HCT116 (cell line): Measurements from ENCODE around the gene CDHR5. TPM values are rescaled to one million over a fixed set of nuclear protein-coding genes. Genes with fewer than 3 reads are reported as not detected.

Experiments used
- ATAC-seq: fragments of 200-7000 bp; cut with Tn5 transposase; 2 replicates; pipeline ENCODE4 v1.9.1; 2020; ENCODE audit warnings: mild to moderate bottlenecking, moderate library complexity
- BruUV-seq: library from RNA; stranded (reverse); fragments of 400-500 nt; replicated peaks from 2 replicates; lab custom pipeline; 2021; lab: Mats Ljungman, UMichigan
- CTCF ChIA-PET: fragments of 300-600 bp; sonication (Branson Sonifier 250); formaldehyde crosslinking; loops from one replicate; lab custom pipeline; 2021; ENCODE audit warnings: antibody characterized with exemption; lab: Charles Lee
- POLR2A ChIA-PET: fragments of 300-600, 350-600 bp; sonication (Branson Sonifier 250); formaldehyde crosslinking; loops from one replicate; lab custom pipeline; 2021; ENCODE audit warnings: antibody characterized with exemption; lab: Charles Lee
- RAD21 ChIA-PET, 2 experiments: fragments of 300-600 bp; sonication (Branson Sonifier 250); formaldehyde crosslinking; loops; one replicate each; lab custom pipeline; 2023; ENCODE audit warnings: low total read pairs in 2 of 2; ENCODE audit not compliant: uncharacterized antibody in 2 of 2, unreplicated experiment in 2 of 2, low non-redundant PET in 1 of 2; lab: Charles Lee
- DNase-seq: peaks from one replicate; pipeline ENCODE4 v3.0.0-alpha.2; 2010; ENCODE audit warnings: low read depth, low spot score
- H2AFZ ChIP-seq: fragments of 200-600 bp; shearing (Covaris generic), sonication (generic); 2 replicates; pipeline ENCODE4 v1.6.1; 2017; ENCODE audit warnings: low read depth, mixed run types, mixed read lengths, antibody characterized with exemption, low read length; ENCODE audit not compliant: poor library complexity, severe bottlenecking
- H3K27ac ChIP-seq: 2 replicates; pipeline ENCODE4 v1.5.1; 2012; ENCODE audit warnings: low read depth, low read length
- H3K27me3 ChIP-seq: fragments of 200-600 bp; sonication (generic); 2 replicates; pipeline ENCODE4 v1.6.1; 2016; ENCODE audit warnings: mixed run types, low read length, mixed read lengths; ENCODE audit not compliant: insufficient read depth
- H3K36me3 ChIP-seq, 2 experiments: fragments of 200-500 bp in 1 of 2; fragments of 200-600 bp in 1 of 2; sonication (Bioruptor generic) in 1 of 2; sonication (generic) in 1 of 2; 2 replicates each; pipeline versions ENCODE4 v1.5.1 to v1.6.1; 2014 to 2016; ENCODE audit warnings: low read length in 2 of 2, inconsistent platforms in 1 of 2, mixed read lengths in 1 of 2, mixed run types in 1 of 2; ENCODE audit not compliant: insufficient read depth in 2 of 2, control insufficient read depth in 1 of 2
- H3K4me1 ChIP-seq, 2 experiments: fragments of 200-600 bp in 1 of 2; sonication (generic) in 1 of 2; 2 replicates each; pipeline versions ENCODE4 v1.5.1 to v1.6.1; 2012 to 2017; ENCODE audit warnings: low read length in 2 of 2, inconsistent platforms in 1 of 2, mild to moderate bottlenecking in 1 of 2, mixed read lengths in 1 of 2, mixed run types in 1 of 2, moderate library complexity in 1 of 2; ENCODE audit not compliant: insufficient read depth in 2 of 2, control insufficient read depth in 1 of 2
- H3K4me2 ChIP-seq: fragments of 200-600 bp; sonication (generic); 2 replicates; pipeline ENCODE4 v1.6.1; 2017; ENCODE audit warnings: mixed run types, low read length, mixed read lengths
- H3K4me3 ChIP-seq, 2 experiments: fragments of 200-600 bp in 1 of 2; sonication (generic) in 1 of 2; replicated peaks in 1 of 2; 2 replicates each; pipeline ENCODE4 v1.5.1; 2011 to 2016; ENCODE audit warnings: low read length in 2 of 2, control low read depth in 1 of 2, low read depth in 1 of 2, mild to moderate bottlenecking in 1 of 2, mixed read lengths in 1 of 2, mixed run types in 1 of 2
- H3K79me2 ChIP-seq: fragments of 200-600 bp; sonication (generic); 2 replicates; pipeline ENCODE4 v1.6.1; 2017; ENCODE audit warnings: mild to moderate bottlenecking, mixed run types, low read length, moderate library complexity, mixed read lengths; ENCODE audit not compliant: insufficient read depth
- H3K9ac ChIP-seq: fragments of 200-600 bp; sonication (generic); 2 replicates; pipeline ENCODE4 v1.6.1; 2016; ENCODE audit warnings: low read length, mixed read lengths
- H3K9me2 ChIP-seq: fragments of 200-600 bp; sonication (generic), shearing (Covaris generic); 2 replicates; pipeline ENCODE4 v1.6.1; 2017; ENCODE audit warnings: mixed run types, mild to moderate bottlenecking, moderate library complexity; ENCODE audit not compliant: insufficient read depth
- H3K9me3 ChIP-seq, 2 experiments: fragments of 200-500 bp in 1 of 2; fragments of 200-600 bp in 1 of 2; sonication (Bioruptor generic) in 1 of 2; sonication (generic) in 1 of 2; 2 replicates each; pipeline ENCODE4 v1.6.1; 2014 to 2017; ENCODE audit warnings: low read length in 2 of 2, mixed read lengths in 2 of 2, inconsistent platforms in 1 of 2, low read depth in 1 of 2, mild to moderate bottlenecking in 1 of 2, mixed run types in 1 of 2, moderate library complexity in 1 of 2; ENCODE audit not compliant: control insufficient read depth in 1 of 2, insufficient read depth in 1 of 2
- H4K20me1 ChIP-seq: fragments of 200-600 bp; sonication (generic), shearing (Covaris generic); 2 replicates; pipeline ENCODE4 v1.6.1; 2017; ENCODE audit warnings: mixed run types, mild to moderate bottlenecking, moderate library complexity; ENCODE audit not compliant: insufficient read depth
- ATF3 ChIP-seq: IDR thresholded peaks from 2 replicates; pipeline ENCODE4 v1.6.1; 2012
- CBX3 ChIP-seq: IDR thresholded peaks from 2 replicates; pipeline ENCODE4 v1.6.1; 2012; ENCODE audit warnings: low read depth
- CTCF ChIP-seq, 3 experiments: fragments of 200-600 bp in 1 of 3; sonication (generic) in 1 of 3; IDR thresholded peaks in 2 of 3; conservative IDR thresholded peaks in 1 of 3; 2 replicates each; pipeline ENCODE4 v1.5.1; 2012 to 2017; ENCODE audit warnings: low read depth in 2 of 3, low read length in 2 of 3, antibody characterized with exemption in 1 of 3, borderline replicate concordance in 1 of 3, control low read depth in 1 of 3, mild to moderate bottlenecking in 1 of 3, mixed read lengths in 1 of 3, mixed run types in 1 of 3, moderate library complexity in 1 of 3; ENCODE audit not compliant: insufficient read depth in 1 of 3
- EGR1 ChIP-seq: IDR thresholded peaks from 2 replicates; pipeline ENCODE4 v1.6.1; 2012; ENCODE audit warnings: low read depth
- ELF1 ChIP-seq: IDR thresholded peaks from 2 replicates; pipeline ENCODE4 v1.6.1; 2012; ENCODE audit warnings: low read depth, borderline replicate concordance
- EZH2 ChIP-seq: fragments of 200-600 bp; sonication (generic); IDR thresholded peaks from 2 replicates; pipeline ENCODE4 v1.6.1; 2017; ENCODE audit warnings: antibody characterized with exemption, mixed run types
- FOSL1 ChIP-seq: IDR thresholded peaks from 2 replicates; pipeline ENCODE4 v1.6.1; 2012; ENCODE audit warnings: low read depth
- JUND ChIP-seq: IDR thresholded peaks from 2 replicates; pipeline ENCODE4 v1.6.1; 2012
- POLR2AphosphoS5 ChIP-seq: IDR thresholded peaks from 2 replicates; pipeline ENCODE4 v1.6.1; 2011; ENCODE audit warnings: mild to moderate bottlenecking, low read depth, low read length, moderate library complexity
- RAD21 ChIP-seq: IDR thresholded peaks from 2 replicates; pipeline ENCODE4 v1.6.1; 2012; ENCODE audit warnings: low read depth, mild to moderate bottlenecking
- REST ChIP-seq: IDR thresholded peaks from 2 replicates; pipeline ENCODE4 v1.6.1; 2012; ENCODE audit warnings: low read depth
- SIN3A ChIP-seq: IDR thresholded peaks from 2 replicates; pipeline ENCODE4 v1.6.1; 2012; ENCODE audit warnings: low read depth
- SRF ChIP-seq: IDR thresholded peaks from 2 replicates; pipeline ENCODE4 v1.6.1; 2012; ENCODE audit warnings: low read depth
- TCF7L2 ChIP-seq: IDR thresholded peaks from 2 replicates; pipeline ENCODE4 v1.7.0; 2011; ENCODE audit warnings: borderline replicate concordance, inconsistent platforms; ENCODE audit not compliant: insufficient read depth, insufficient read length; ENCODE audit errors: extremely low read depth
- ZNF274 ChIP-seq: fragments of 200-500 bp; sonication (Bioruptor generic); IDR thresholded peaks from 2 replicates; pipeline ENCODE4 v1.6.1; 2014; ENCODE audit warnings: mild to moderate bottlenecking, low read depth, low read length, inconsistent platforms
- intact Hi-C: fragments of 100-400 bp; cut with micrococcal nuclease; formaldehyde crosslinking; loops from 2 replicates; pipeline ENCODE4 v1.10.0; 2022
- total RNA-seq: library from RNA; stranded (reverse); gene quantifications from one replicate; pipeline ENCODE4 v1.2.1, GENCODE V29; 2021; ENCODE audit not compliant: unreplicated experiment

Gene CDHR5
- total RNA-seq, 1 experiment from 2014 or later: not detected

- TF ChIP-seq CTCF (IDR thresholded peaks at IDR 0.05 in 2 of 3, conservative IDR thresholded peaks at IDR 0.05 in 1 of 3; ENCODE audit: borderline replicate concordance in 1 of 3, insufficient read depth in 1 of 3, low read depth in 2 of 3, low read length in 2 of 3): no peak
- no peak for TF ChIP-seq ZNF274
- TF ChIP-seq ELF1: no peak
- TF ChIP-seq SIN3A: no peak
- no peak for TF ChIP-seq REST
- TF ChIP-seq, all 23 proteins: peak for 0
Observed at GRCh38 chr11:627308-627576, 2.5 kb upstream of the CDHR5 start (continued).

- intact Hi-C loops: no loop called here
- TF ChIP-seq FOSL1: no peak
- TF ChIP-seq SRF: no peak
- no peak for TF ChIP-seq ATF3
- TF ChIP-seq POLR2AphosphoS5: no peak
- TF ChIP-seq RAD21: no peak
- TF ChIP-seq TCF7L2: no peak
- TF ChIP-seq CBX3: no peak
- TF ChIP-seq EZH2: no peak
- no peak for TF ChIP-seq ZNF274
- TF ChIP-seq JUND: no peak
- no peak for TF ChIP-seq EGR1
- TF ChIP-seq CTCF (IDR thresholded peaks at IDR 0.05 in 2 of 3, conservative IDR thresholded peaks at IDR 0.05 in 1 of 3; ENCODE audit: borderline replicate concordance in 1 of 3, insufficient read depth in 1 of 3, low read depth in 2 of 3, low read length in 2 of 3): no peak
Observed at GRCh38 chr11:626475-627307, 1.9 kb upstream of the CDHR5 start, which contains the start of gene SCT. TSS of gene SCT (minus strand) at chr11:627181. CDS start at chr11:627143, 38 bp downstream.

More at GRCh38 chr11:626475-627307, 1.9 kb upstream of the CDHR5 start, which contains the start of gene SCT:
- Histone ChIP-seq H3K9me2 (no peaks in the 10 kb centered on the region), H3K79me2 (no peaks in the 10 kb centered on the region), H3K4me2 (peak within 1 kb of the TSS; percentile 21; the same call in 1 of the 2 replicates), H2AFZ (no peak within 1 kb of the TSS), H3K27me3 (no peaks in the 10 kb centered on the region), H3K36me3 (no peaks in the 10 kb centered on the region), H3K9ac (no peak within 1 kb of the TSS), H3K9me3 (no peaks in the 10 kb centered on the region), H3K4me3 (no peak within 1 kb of the TSS), H3K27ac (no peak within 1 kb of the TSS), H3K4me1 (peaks cover 0 to 28% of the 10 kb centered on the region in 2 experiments; a peak in 2 of 4 replicates), H4K20me1 (no peaks in the 10 kb centered on the region)
- ChIA-PET POLR2A (no interaction called here), CTCF (no interaction called here), RAD21 (no interaction called here)
- no peak for DNase-seq
- no peak for ATAC-seq
- no TSS peak for BruUV-seq
